ENCODE results near the gene CBFB. TPM values are rescaled to one million over a fixed set of nuclear protein-coding genes. Genes with fewer than 3 reads are reported as not detected.
A peak's percentile ranks its signal among the peaks of the same experiment; 100 is the strongest.

CBFB gene
- total and polyA plus RNA-seq, 10 donors = 22.7 to 80.4 (median 58.4) TPM

GRCh38 chr16:67030221-67030962 lies 1.4 kb downstream of the CBFB start:
- H3K27ac ChIP-seq = peak overlapping the region; percentile 90 to 99 (median 98)
- peaks cover 0 to 24% (median 3%) of the 10 kb centered on the region in 6 donors for H3K36me3 ChIP-seq
- TF ChIP-seq POLR2A (IDR thresholded peaks at IDR 0.05) (no peak), CTCF (IDR thresholded peaks at IDR 0.05 in 8 of 11, conservative IDR thresholded peaks at IDR 0.05 in 3 of 11) (no peak), POLR2AphosphoS5 (IDR thresholded peaks at IDR 0.05) (no peak)
- H3K9me3 ChIP-seq = no peaks in the 10 kb centered on the region
- peak; percentile 23 for DNase-seq
- H3K4me1 ChIP-seq = peaks cover 21 to 67% (median 56%) of the 10 kb centered on the region in 6 donors
- intact Hi-C loops (cut with DNase I; ENCODE audit: low total_unique reads) = no loop called here
- H3K27me3 ChIP-seq (replicated peaks in 1 of 7) = no peaks in the 10 kb centered on the region
- peak overlapping the region; percentile 56 to 100 (median 88) for H3K4me3 ChIP-seq
- 48 to 52% (median 50%) methylated on average over 18 of the region's 18 CpGs for WGBS, 5 donors

- no peak for DNase-seq
Measured at GRCh38 chr16:67034487-67034886, 5.5 kb downstream of the CBFB start.

GRCh38 chr16:67035364-67035763 lies 6.4 kb downstream of the CBFB start:
- Histone ChIP-seq H3K36me3 (peaks cover 0 to 58% (median 12%) of the 10 kb centered on the region in 6 donors), H3K4me3 (no peak overlapping the region), H3K27ac (no peak overlapping the region), H3K9me3 (no peaks in the 10 kb centered on the region), H3K27me3 (replicated peaks in 1 of 7) (no peaks in the 10 kb centered on the region), H3K4me1 (peaks cover 18 to 96% (median 56%) of the 10 kb centered on the region in 6 donors)
- WGBS, 5 donors = 36 to 56% (median 40%) methylated on average over 1 of the region's 1 CpG
- TF ChIP-seq POLR2A (IDR thresholded peaks at IDR 0.05) (no peak), POLR2AphosphoS5 (IDR thresholded peaks at IDR 0.05) (no peak), CTCF (IDR thresholded peaks at IDR 0.05 in 8 of 11, conservative IDR thresholded peaks at IDR 0.05 in 3 of 11) (no peak)
- intact Hi-C loops (cut with DNase I; ENCODE audit: low total_unique reads) = no loop called here
- no peak for DNase-seq

More at GRCh38 chr16:67034487-67034886, 5.5 kb downstream of the CBFB start:
- 33 to 47% (median 36%) methylated on average over 4 of the region's 4 CpGs for WGBS, 5 donors
- Histone ChIP-seq H3K9me3 (no peaks in the 10 kb centered on the region), H3K4me3 (no peak overlapping the region), H3K36me3 (peaks cover 0 to 51% (median 12%) of the 10 kb centered on the region in 6 donors), H3K27me3 (replicated peaks in 1 of 7) (no peaks in the 10 kb centered on the region), H3K4me1 (peaks cover 21 to 94% (median 61%) of the 10 kb centered on the region in 6 donors), H3K27ac (no peak overlapping the region)
- TF ChIP-seq POLR2A (IDR thresholded peaks at IDR 0.05) (no peak), CTCF (IDR thresholded peaks at IDR 0.05 in 8 of 11, conservative IDR thresholded peaks at IDR 0.05 in 3 of 11) (no peak), POLR2AphosphoS5 (IDR thresholded peaks at IDR 0.05) (no peak)
- intact Hi-C loops (cut with DNase I; ENCODE audit: low total_unique reads) = no loop called here

GRCh38 chr16:67036323-67036741 lies 7.4 kb downstream of the CBFB start:
- 91 to 97% (median 93%) methylated on average over 5 of the region's 5 CpGs for WGBS, 5 donors
- Histone ChIP-seq H3K27ac (no peak overlapping the region), H3K36me3 (peaks cover 0 to 65% (median 11%) of the 10 kb centered on the region in 6 donors), H3K4me1 (peaks cover 9 to 88% (median 46%) of the 10 kb centered on the region in 6 donors), H3K9me3 (no peaks in the 10 kb centered on the region), H3K27me3 (replicated peaks in 1 of 7) (no peaks in the 10 kb centered on the region), H3K4me3 (no peak overlapping the region)
- intact Hi-C loops (cut with DNase I; ENCODE audit: low total_unique reads) = no loop called here
- DNase-seq = no peak
- TF ChIP-seq POLR2A (IDR thresholded peaks at IDR 0.05) (no peak), CTCF (IDR thresholded peaks at IDR 0.05 in 8 of 11, conservative IDR thresholded peaks at IDR 0.05 in 3 of 11) (no peak), POLR2AphosphoS5 (IDR thresholded peaks at IDR 0.05) (no peak)
